HPDE6-E6E7 (cell line): ENCODE measurements around the gene AHRR.

Source experiments
- DNase-seq: peaks from one replicate; pipeline ENCODE4 v3.0.0; 2011; ENCODE audit warnings: missing footprints; ENCODE audit errors: extremely low spot score

The AHRR gene

DNA sequence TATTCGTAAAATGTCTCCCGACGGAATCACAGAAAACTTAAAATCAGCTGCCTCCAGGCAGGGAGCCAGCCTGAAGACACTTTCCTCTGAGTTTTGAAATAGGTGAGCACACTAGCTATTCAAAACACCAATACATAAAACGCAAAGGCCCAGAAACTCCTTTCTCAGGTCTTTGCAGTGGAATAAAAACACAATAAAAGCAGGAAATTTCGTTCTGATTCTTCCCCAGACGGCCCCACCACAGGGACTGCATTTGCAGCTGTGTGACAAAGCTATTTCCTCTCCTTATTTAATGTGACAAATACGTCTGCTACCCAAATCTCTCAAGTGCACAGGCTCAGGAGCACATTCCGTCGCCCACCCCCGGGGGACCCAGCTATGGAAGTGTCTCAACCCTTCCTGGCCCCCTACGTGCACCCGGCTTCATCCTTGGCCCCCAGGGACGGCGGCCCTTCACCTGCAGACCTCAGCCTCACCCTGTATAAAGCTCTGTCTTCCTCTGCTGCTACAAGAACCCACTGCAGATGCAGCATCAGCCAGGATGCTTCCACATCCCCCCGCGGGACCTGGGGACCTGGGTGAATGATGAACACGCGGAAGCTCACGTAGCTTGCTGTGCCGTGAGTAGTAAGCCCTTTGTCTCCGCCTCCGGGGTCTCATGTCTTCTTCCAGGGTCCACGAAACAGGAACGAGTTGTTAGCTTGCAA is 24.9 kb downstream of the AHRR start:
- DNase-seq, result no peak

DNA sequence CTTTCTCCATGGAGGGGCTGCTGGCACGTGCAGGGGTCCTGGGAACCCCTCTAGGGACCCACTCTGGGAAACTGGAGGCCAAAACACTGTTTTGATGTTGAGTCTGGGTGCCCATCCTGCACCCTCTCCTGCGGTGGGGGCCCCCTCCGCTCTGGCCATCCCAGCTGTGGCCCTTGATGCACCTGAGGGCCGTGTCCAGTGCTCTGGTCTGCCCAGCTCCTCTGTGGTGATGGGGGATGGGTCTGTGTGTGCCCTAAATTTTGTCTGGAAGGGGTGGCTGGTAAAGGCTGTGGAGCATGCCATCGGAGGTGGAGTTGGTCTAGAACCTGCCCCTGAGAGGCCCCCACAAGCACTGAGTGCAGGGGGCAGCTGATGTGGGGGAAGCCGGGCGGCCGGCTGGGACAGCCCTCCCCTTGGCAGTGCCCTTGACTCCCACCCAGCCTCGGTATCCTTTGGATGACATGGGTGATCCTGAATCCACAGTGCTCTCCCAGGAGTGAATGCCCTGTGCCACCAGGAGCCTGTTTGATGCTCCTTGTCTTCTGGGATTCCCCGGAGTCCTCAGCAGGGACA is 26.3 kb downstream of the AHRR start:
- DNase-seq, result no peak

GRCh38 chr5:348726-349125 is 27.2 kb downstream of the AHRR start:
- DNase-seq, result no peak

DNA sequence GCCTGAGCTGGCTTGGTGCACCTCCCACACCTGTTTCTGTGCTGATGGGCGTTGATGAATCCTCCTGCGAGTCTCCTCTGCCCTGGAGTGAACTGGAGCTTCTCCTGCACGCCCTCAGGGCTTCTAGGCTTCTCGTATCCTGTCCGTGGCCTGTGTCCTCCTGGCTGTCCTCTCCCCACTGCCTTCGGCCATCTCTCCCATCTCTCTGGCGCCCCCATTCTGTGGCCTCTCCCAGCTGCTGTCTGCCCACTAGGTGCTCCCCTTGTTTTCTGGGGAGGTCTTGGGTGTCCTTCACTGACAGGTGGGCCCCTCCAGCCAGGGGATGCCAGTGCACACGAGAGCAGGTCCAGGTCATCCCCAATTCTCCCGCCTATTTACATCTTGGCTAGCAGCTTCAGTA is 28.8 kb downstream of the AHRR start:
- no peak for DNase-seq

- no peak for DNase-seq
These were observed 29.8 kb downstream of the AHRR start for GRCh38 chr5:351084-351920.

DNA sequence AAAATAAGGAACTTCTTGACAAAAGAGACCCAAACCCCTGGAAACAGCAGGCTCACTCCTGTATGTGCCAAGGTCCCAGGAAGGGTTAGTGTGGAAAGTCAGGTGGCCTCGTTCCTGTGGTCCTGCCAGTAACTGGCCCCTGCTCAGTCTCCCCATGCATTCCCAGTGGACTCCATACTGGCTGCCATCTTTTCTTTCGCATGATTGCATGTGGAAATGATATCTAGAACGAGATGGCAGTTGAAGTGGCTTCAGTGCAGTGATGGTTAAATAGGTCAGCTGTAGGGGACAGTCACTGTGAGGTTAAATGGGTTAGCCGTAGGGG is 30.4 kb downstream of the AHRR start:
- no peak for DNase-seq

- DNase-seq, result no peak
These were observed 31.4 kb downstream of the AHRR start for GRCh38 chr5:352639-353611.

DNA sequence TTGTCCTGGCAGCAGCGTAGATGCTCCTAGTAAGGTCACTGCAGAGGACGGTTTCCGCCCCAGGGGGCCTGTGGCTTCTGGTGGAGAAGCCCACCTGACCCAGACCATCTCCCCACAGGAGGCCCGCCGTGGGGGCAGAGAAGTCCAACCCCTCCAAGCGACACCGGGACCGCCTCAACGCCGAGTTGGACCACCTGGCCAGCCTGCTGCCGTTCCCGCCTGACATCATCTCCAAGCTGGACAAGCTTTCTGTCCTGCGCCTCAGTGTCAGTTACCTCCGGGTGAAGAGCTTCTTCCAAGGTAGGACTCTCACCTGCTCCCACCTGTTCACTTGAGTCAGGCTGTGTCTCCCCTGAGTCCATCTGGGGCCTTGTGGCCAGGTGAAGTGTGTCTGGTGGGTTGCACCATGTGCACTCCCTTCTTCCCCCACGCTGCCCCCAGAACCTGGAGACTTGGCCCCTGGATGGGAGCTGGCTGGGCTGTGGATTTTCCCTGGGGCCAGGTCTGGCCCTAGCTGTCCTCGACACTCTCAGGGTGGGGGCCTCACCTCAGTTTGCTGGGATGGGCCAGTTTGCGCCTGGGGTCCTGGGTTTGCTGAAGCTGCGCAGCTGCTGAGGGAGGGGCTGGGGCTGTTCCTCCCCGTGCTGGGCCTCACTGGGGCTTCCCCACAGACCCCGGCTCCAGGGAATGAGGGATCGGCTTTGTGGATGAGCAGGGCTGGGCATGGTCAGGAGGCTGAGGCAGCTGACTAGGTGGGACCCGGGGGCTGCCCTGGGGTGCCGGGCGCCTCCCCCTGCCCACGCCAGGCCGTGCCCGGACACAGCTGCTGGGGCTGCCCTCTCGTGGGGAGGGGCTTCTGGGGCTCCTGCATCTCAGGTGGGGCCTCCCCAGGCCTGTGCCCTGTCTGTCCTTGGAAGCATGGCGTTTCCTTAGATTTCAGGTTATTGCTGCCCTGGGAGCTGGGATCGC is 32.4 kb downstream of the AHRR start:
- DNase-seq, result no peak

DNA sequence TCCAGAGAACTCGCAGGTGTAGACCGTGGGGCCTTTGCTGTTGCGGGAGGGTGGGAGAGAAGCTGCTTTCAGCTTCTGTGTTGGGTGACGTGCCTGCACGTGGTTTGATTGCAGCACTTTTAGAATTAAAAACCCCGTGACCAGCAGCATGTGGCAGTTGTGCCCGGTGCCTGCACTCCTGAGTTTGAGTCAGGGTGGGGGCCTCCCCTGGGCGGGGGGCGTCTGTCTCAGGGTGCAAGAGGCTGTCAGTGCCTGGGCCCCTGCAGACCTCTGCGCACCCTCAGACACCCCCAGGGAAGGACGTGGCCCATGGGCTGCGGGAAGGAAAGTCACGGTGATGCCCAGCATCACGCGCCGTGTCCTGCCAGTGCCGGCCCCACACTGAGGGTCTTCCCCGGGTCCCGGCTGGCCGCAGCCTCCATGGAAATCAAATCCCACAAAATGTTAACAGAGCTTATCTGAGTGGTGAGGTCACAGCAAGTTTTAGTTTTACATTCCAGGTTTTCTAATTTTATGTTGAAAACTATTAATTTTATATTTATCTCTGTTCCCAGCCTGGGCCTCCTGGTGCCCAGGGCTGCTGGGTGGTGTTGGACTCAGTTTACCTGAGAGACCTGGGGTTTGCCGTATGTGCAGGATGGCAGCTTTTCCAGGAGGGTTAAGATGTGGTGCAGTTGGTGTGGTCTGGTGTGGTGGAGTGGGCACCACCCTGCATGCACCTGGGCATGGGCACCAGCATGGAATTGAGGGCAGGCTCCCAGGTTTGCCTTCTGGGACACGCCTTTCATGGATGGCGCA is 33.3 kb downstream of the AHRR start:
- DNase-seq, result no peak

- no peak for DNase-seq
These were observed 33.9 kb downstream of the AHRR start for GRCh38 chr5:355379-355935.

- no peak for DNase-seq
These were observed 34.4 kb downstream of the AHRR start for GRCh38 chr5:355958-356357.

- no peak for DNase-seq
These were observed 37.9 kb downstream of the AHRR start for GRCh38 chr5:359301-359897.

GRCh38 chr5:360257-361027 is 38.9 kb downstream of the AHRR start:
- DNase-seq, result no peak

GRCh38 chr5:362189-362588 is 40.7 kb downstream of the AHRR start:
- no peak for DNase-seq

GRCh38 chr5:362978-363765 is 41.7 kb downstream of the AHRR start:
- no peak for DNase-seq

DNA sequence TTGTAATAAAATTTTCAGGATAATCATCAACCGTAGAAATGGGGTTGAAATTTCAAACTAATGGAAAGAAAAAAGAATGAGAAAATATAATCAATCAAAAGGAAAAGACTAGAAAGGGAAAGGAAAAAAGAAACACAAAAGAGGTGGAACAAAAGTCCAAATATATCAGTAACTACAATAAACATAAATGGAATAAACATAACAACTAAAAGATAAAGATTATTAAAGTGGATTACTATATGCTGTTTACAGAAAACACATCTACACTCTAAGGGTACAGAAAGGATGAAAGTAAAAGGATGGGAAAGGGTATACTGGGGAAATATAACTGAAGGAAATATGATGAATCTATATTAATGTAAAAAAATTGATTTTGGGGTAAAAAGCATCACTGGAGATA is 43.0 kb downstream of the AHRR start:
- no peak for DNase-seq

GRCh38 chr5:366541-367357 is 45.2 kb downstream of the AHRR start:
- DNase-seq, result no peak
